ENCODE results near the gene TTC9B. TPM values are rescaled to one million over a fixed set of nuclear protein-coding genes. Genes with fewer than 3 reads are reported as not detected.

The TTC9B gene
- total and polyA plus RNA-seq, 2 of the 13 experiments (the other 11 are each of a cell fraction or from before 2014, with no cell fraction given) = not detected

DNA sequence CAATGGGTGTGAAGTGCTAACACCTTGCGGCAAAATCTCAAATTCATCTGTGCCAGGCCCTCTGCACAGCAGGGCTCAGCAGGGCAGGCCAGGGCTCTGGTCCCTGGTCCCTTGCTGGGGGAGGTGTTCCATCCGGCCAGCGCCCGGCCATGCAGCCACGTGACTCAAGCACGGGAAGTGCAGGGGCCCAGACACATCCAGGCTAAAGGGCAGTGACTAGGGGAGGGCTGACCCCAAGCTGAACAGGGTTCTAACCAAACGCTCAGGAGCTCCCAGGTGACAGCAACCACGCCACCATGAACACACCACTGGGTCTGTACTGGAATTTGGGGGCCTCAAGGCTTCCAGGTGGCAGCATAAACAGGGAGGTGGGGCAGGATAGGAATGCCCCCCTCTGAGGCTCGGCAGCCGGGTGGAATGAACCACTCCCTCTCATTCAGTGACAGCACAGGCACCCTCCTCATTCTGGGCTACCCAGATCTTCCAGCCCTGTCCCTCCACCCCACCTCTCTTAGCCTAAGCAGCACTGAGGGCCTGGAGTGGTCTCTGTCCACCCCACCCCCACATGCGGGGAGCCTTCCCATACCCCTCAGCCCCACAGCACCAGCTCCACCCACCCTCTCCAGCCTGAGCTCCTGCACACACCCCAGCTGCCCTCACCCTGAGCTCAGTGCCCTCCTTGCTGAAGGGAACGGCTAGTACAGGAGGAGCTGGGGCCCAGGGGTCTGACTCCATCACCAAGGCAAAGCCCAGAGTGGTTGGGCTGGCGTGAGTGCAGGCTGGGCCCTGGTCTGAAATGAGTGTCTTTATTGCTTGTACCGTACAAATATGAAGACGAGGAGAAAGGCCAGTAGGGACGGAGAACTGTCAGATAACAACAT is 13.6 kb upstream of the TTC9B start (continued):
- TF ChIP-seq, protein P1, sequence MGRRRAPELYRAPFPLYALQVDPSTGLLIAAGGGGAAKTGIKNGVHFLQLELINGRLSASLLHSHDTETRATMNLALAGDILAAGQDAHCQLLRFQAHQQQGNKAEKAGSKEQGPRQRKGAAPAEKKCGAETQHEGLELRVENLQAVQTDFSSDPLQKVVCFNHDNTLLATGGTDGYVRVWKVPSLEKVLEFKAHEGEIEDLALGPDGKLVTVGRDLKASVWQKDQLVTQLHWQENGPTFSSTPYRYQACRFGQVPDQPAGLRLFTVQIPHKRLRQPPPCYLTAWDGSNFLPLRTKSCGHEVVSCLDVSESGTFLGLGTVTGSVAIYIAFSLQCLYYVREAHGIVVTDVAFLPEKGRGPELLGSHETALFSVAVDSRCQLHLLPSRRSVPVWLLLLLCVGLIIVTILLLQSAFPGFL (CRISPR knock-in tag; IDR thresholded peaks at IDR 0.05) = no peak
- no peak for TF ChIP-seq SETDB1 (CRISPR knock-in tag; IDR thresholded peaks at IDR 0.05; ENCODE audit: borderline replicate concordance)
- TF ChIP-seq, protein P2, sequence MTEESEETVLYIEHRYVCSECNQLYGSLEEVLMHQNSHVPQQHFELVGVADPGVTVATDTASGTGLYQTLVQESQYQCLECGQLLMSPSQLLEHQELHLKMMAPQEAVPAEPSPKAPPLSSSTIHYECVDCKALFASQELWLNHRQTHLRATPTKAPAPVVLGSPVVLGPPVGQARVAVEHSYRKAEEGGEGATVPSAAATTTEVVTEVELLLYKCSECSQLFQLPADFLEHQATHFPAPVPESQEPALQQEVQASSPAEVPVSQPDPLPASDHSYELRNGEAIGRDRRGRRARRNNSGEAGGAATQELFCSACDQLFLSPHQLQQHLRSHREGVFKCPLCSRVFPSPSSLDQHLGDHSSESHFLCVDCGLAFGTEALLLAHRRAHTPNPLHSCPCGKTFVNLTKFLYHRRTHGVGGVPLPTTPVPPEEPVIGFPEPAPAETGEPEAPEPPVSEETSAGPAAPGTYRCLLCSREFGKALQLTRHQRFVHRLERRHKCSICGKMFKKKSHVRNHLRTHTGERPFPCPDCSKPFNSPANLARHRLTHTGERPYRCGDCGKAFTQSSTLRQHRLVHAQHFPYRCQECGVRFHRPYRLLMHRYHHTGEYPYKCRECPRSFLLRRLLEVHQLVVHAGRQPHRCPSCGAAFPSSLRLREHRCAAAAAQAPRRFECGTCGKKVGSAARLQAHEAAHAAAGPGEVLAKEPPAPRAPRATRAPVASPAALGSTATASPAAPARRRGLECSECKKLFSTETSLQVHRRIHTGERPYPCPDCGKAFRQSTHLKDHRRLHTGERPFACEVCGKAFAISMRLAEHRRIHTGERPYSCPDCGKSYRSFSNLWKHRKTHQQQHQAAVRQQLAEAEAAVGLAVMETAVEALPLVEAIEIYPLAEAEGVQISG (CRISPR knock-in tag; IDR thresholded peaks at IDR 0.05) = peak; percentile 91
- TF ChIP-seq, protein P3, sequence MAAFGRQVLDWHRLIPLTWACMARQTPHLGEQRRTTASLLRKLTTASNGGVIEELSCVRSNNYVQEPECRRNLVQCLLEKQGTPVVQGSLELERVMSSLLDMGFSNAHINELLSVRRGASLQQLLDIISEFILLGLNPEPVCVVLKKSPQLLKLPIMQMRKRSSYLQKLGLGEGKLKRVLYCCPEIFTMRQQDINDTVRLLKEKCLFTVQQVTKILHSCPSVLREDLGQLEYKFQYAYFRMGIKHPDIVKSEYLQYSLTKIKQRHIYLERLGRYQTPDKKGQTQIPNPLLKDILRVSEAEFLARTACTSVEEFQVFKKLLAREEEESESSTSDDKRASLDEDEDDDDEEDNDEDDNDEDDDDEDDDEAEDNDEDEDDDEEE (CRISPR knock-in tag; IDR thresholded peaks at IDR 0.05) = no peak
- no peak for TF ChIP-seq ATF3 (CRISPR knock-in tag; IDR thresholded peaks at IDR 0.05)
- TF ChIP-seq RORA (CRISPR knock-in tag; IDR thresholded peaks at IDR 0.05) = no peak
- TF ChIP-seq PCBP2 (optimal IDR thresholded peaks at IDR 0.05; ENCODE audit: low read depth, low read length, poor library complexity, severe bottlenecking) = no peak
- TF ChIP-seq SIN3A (IDR thresholded peaks at IDR 0.05; ENCODE audit: borderline replicate concordance, low read depth, low read length) = peak; percentile 74; the same call in 1 of the 2 replicates
- 0 out of 2 replicates have a peak, but pooled peaks have one; percentile 60 for TF ChIP-seq ZNF34 (CRISPR knock-in tag; IDR thresholded peaks at IDR 0.05; ENCODE audit: borderline replicate concordance)
- 0 out of 2 replicates have a peak, but pooled peaks have one; percentile 23 for TF ChIP-seq ZNF337 (CRISPR knock-in tag; IDR thresholded peaks at IDR 0.05; ENCODE audit: borderline replicate concordance, low read depth)
- TF ChIP-seq EEA1 (CRISPR knock-in tag; IDR thresholded peaks at IDR 0.05; ENCODE audit: borderline replicate concordance) = no peak; the same call in 1 of the 2 replicates
- TF ChIP-seq KDM5A (IDR thresholded peaks at IDR 0.05; ENCODE audit: borderline replicate concordance, low read length) = no peak
- TF ChIP-seq ZNF362 (CRISPR knock-in tag; IDR thresholded peaks at IDR 0.05; ENCODE audit: borderline replicate concordance) = peak; percentile 51; the same call in 1 of the 2 replicates
- TF ChIP-seq PATZ1 (CRISPR knock-in tag; IDR thresholded peaks at IDR 0.05) = peak; percentile 98
- peak; percentile 86 for TF ChIP-seq TBX2 (CRISPR knock-in tag; IDR thresholded peaks at IDR 0.05; ENCODE audit: borderline replicate concordance)
- no peak for TF ChIP-seq ATM (IDR thresholded peaks at IDR 0.05; ENCODE audit: borderline replicate concordance)
- TF ChIP-seq KMT2B (CRISPR knock-in tag; IDR thresholded peaks at IDR 0.05) = peak; percentile 71; the same call in 1 of the 2 replicates
